WTC11 (cell line): ENCODE results near the gene CSNK2B. TPM values are rescaled to one million over a fixed set of nuclear protein-coding genes. Genes with fewer than 3 reads are reported as not detected.

Experiments
- ATAC-seq: fragments of 200-7000 bp; cut with Tn5 transposase; 2 replicates; pipeline ENCODE4 v1.10.0; 2021; ENCODE audit warnings: mild to moderate bottlenecking, moderate library complexity
- CTCF ChIA-PET: fragments of 300-600 bp; sonication (Branson Sonifier 250); formaldehyde crosslinking; loops from one replicate; lab custom pipeline; 2021; ENCODE audit warnings: antibody characterized with exemption; lab: Charles Lee
- POLR2A ChIA-PET: fragments of 350-600 bp; sonication (Branson Sonifier 250); formaldehyde crosslinking; loops from one replicate; lab custom pipeline; 2021; ENCODE audit warnings: antibody characterized with exemption; lab: Charles Lee
- DNase-seq: peaks from one replicate; pipeline ENCODE4 v3.0.0; 2021; ENCODE audit warnings: low spot score
- H3K27ac Mint-ChIP-seq: 2 replicates; pipeline ENCODE4 v1.8.0; 2021; ENCODE audit warnings: mixed read lengths
- H3K27me3 Mint-ChIP-seq: 2 replicates; pipeline ENCODE4 v1.8.0; 2021; ENCODE audit warnings: low read depth, mild to moderate bottlenecking, moderate library complexity, mixed read lengths
- H3K36me3 Mint-ChIP-seq: 2 replicates; pipeline ENCODE4 v1.8.0; 2021; ENCODE audit warnings: mixed read lengths
- H3K4me1 Mint-ChIP-seq: 2 replicates; pipeline ENCODE4 v1.8.0; 2022; ENCODE audit warnings: mixed read lengths
- H3K4me3 Mint-ChIP-seq: 2 replicates; pipeline ENCODE4 v1.8.0; 2021; ENCODE audit warnings: mild to moderate bottlenecking, moderate library complexity, mixed read lengths
- H3K9me3 Mint-ChIP-seq: 2 replicates; pipeline ENCODE4 v1.8.0; 2021; ENCODE audit warnings: mixed read lengths
- AFF4 ChIP-seq: sonication (generic); formaldehyde crosslinking; IDR thresholded peaks from 2 replicates; pipeline ENCODE4 v1.8.1; 2023; ENCODE audit warnings: mild to moderate bottlenecking, missing genetic modification reagents, borderline replicate concordance
- CDX4 ChIP-seq: fragments of 250-450 bp; sonication (Bioruptor Pico); IDR thresholded peaks from 2 replicates; pipeline ENCODE4 v1.9.0; 2021; ENCODE audit warnings: moderate library complexity, mild to moderate bottlenecking, inconsistent platforms, borderline replicate concordance
- E2F4 ChIP-seq: sonication (generic); formaldehyde crosslinking; IDR thresholded peaks from 2 replicates; pipeline ENCODE4 v1.8.1; 2022; ENCODE audit warnings: low read depth, mild to moderate bottlenecking, moderate library complexity, missing genetic modification reagents, borderline replicate concordance
- ELF4 ChIP-seq: sonication (generic); formaldehyde crosslinking; IDR thresholded peaks from 2 replicates; pipeline ENCODE4 v1.8.1; 2022; ENCODE audit warnings: low read depth, mild to moderate bottlenecking, moderate library complexity, missing genetic modification reagents
- ESRRA ChIP-seq: sonication (generic); formaldehyde crosslinking; IDR thresholded peaks from 2 replicates; pipeline ENCODE4 v1.8.1; 2022; ENCODE audit warnings: mild to moderate bottlenecking, missing genetic modification reagents, borderline replicate concordance
- GABPB1 ChIP-seq: sonication (generic); formaldehyde crosslinking; IDR thresholded peaks from 2 replicates; pipeline ENCODE4 v1.8.1; 2023; ENCODE audit warnings: mild to moderate bottlenecking, missing genetic modification reagents
- GTF2I ChIP-seq: fragments of 250-450 bp; sonication (Bioruptor Pico); conservative IDR thresholded peaks from 2 replicates; pipeline ENCODE4 v1.4.0; 2021; ENCODE audit warnings: mild to moderate bottlenecking
- IRF1 ChIP-seq: sonication (generic); formaldehyde crosslinking; IDR thresholded peaks from 2 replicates; pipeline ENCODE4 v1.8.0; 2023; ENCODE audit warnings: missing genetic modification reagents
- JUN ChIP-seq: sonication (generic); formaldehyde crosslinking; IDR thresholded peaks from 2 replicates; pipeline ENCODE4 v1.8.0; 2023; ENCODE audit warnings: mild to moderate bottlenecking, missing genetic modification reagents
- KAT7 ChIP-seq: sonication (generic); formaldehyde crosslinking; IDR thresholded peaks from 2 replicates; pipeline ENCODE4 v1.8.1; 2023; ENCODE audit warnings: missing genetic modification reagents, mild to moderate bottlenecking, borderline replicate concordance
- NFYB ChIP-seq: sonication (generic); formaldehyde crosslinking; conservative IDR thresholded peaks from 2 replicates; pipeline ENCODE4 v1.8.0; 2022; ENCODE audit warnings: low read depth, missing genetic modification reagents
- NR1H2 ChIP-seq: sonication (generic); formaldehyde crosslinking; IDR thresholded peaks from 2 replicates; pipeline ENCODE4 v1.9.0; 2021; ENCODE audit warnings: mild to moderate bottlenecking, moderate library complexity, missing genetic modification reagents
- SMAD3 ChIP-seq: sonication (generic); formaldehyde crosslinking; IDR thresholded peaks from 2 replicates; pipeline ENCODE4 v1.8.0; 2022; ENCODE audit warnings: missing genetic modification reagents, mild to moderate bottlenecking, borderline replicate concordance
- TEAD1 ChIP-seq: sonication (generic); formaldehyde crosslinking; IDR thresholded peaks from 2 replicates; pipeline ENCODE4 v1.8.0; 2022; ENCODE audit warnings: mild to moderate bottlenecking, missing genetic modification reagents
- ZBTB21 ChIP-seq: sonication (generic); formaldehyde crosslinking; IDR thresholded peaks from 2 replicates; pipeline ENCODE4 v1.8.1; 2023; ENCODE audit warnings: mild to moderate bottlenecking, missing genetic modification reagents, borderline replicate concordance
- ZNF232 ChIP-seq: sonication (generic); formaldehyde crosslinking; IDR thresholded peaks from 2 replicates; pipeline ENCODE4 v1.8.0; 2022; ENCODE audit warnings: mild to moderate bottlenecking, missing genetic modification reagents
- ZNF281 ChIP-seq: sonication (generic); formaldehyde crosslinking; IDR thresholded peaks from 2 replicates; pipeline ENCODE4 v1.8.0; 2023; ENCODE audit warnings: mild to moderate bottlenecking, missing genetic modification reagents
- ZNF317 ChIP-seq: sonication (generic); formaldehyde crosslinking; IDR thresholded peaks from 2 replicates; pipeline ENCODE4 v1.8.1; 2023; ENCODE audit warnings: low read depth, mild to moderate bottlenecking, moderate library complexity, missing genetic modification reagents, borderline replicate concordance
- ZNF671 ChIP-seq: fragments of 250-450 bp; sonication (Bioruptor Pico); IDR thresholded peaks from 2 replicates; pipeline ENCODE4 v1.8.0; 2021; ENCODE audit warnings: mild to moderate bottlenecking
- total RNA-seq: library from RNA; stranded (reverse); gene quantifications from 3 replicates; pipeline ENCODE4 v1.2.3, GENCODE V29; 2021
- TF ChIP-seq, protein P1 (sequence below): sonication (generic); formaldehyde crosslinking; IDR thresholded peaks from 2 replicates; pipeline ENCODE4 v1.8.0; 2023; ENCODE audit warnings: missing genetic modification reagents, mild to moderate bottlenecking, borderline replicate concordance

Gene CSNK2B
- total RNA-seq, 1 experiment from 2014 or later = 183 TPM

DNA sequence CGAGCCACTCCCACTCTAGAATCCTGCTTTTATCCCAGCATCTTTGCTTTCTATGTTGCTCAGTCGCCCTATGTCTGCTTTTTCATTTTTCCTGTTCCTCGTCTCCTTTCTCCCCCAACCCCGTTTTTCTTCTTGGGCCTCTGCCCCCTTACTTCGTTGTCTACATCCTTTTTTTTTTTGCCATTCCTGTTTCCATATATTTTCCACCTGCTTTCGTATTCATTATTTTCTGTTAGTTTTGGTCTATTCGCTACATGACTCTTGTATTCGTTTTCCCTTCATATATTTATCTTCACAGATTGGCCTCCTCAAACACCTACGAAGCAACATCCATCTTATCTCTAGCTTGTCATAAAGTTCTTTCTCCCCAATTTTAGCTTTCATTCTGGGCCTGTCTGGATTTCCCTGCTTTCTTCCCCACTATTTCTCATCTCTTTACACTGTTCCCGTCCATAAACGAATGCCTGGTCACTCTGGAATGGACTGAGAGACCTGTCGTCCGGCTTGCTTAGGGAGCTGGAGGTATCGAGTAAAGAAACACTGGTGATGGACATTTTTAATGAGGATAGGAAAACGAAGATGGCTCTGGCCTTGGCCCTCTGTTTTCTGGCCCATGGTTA, 44.5 kb upstream of the CSNK2B start:
- no peak for ATAC-seq
- Mint-ChIP-seq H3K27me3 (no peaks in the 10 kb centered on the region; the same call in 1 of the 2 replicates), H3K36me3 (peaks cover 52% of the 10 kb centered on the region), H3K9me3 (no peaks in the 10 kb centered on the region), H3K4me3 (peak overlapping the region; percentile 92), H3K4me1 (peaks cover 17% of the 10 kb centered on the region), H3K27ac (peak overlapping the region; percentile 95)
- ChIA-PET POLR2A (interaction anchor here (1.1 to 1.9 kb wide), 4 partner anchors 31 to 80 kb away, joined by 3 to 8 read pairs (median 8); partner anchors contain the start of genes ATP6V1G2, BAG6, C6orf47 and DDX39B), CTCF (interaction anchor here (0.6 to 2.1 kb wide), 5 partner anchors 23 to 186 kb away, joined by 4 to 16 read pairs (median 5); partner anchors contain the start of genes ATP6V1G2 and NFKBIL1)
- DNase-seq = no peak
- TF ChIP-seq, protein P1, sequence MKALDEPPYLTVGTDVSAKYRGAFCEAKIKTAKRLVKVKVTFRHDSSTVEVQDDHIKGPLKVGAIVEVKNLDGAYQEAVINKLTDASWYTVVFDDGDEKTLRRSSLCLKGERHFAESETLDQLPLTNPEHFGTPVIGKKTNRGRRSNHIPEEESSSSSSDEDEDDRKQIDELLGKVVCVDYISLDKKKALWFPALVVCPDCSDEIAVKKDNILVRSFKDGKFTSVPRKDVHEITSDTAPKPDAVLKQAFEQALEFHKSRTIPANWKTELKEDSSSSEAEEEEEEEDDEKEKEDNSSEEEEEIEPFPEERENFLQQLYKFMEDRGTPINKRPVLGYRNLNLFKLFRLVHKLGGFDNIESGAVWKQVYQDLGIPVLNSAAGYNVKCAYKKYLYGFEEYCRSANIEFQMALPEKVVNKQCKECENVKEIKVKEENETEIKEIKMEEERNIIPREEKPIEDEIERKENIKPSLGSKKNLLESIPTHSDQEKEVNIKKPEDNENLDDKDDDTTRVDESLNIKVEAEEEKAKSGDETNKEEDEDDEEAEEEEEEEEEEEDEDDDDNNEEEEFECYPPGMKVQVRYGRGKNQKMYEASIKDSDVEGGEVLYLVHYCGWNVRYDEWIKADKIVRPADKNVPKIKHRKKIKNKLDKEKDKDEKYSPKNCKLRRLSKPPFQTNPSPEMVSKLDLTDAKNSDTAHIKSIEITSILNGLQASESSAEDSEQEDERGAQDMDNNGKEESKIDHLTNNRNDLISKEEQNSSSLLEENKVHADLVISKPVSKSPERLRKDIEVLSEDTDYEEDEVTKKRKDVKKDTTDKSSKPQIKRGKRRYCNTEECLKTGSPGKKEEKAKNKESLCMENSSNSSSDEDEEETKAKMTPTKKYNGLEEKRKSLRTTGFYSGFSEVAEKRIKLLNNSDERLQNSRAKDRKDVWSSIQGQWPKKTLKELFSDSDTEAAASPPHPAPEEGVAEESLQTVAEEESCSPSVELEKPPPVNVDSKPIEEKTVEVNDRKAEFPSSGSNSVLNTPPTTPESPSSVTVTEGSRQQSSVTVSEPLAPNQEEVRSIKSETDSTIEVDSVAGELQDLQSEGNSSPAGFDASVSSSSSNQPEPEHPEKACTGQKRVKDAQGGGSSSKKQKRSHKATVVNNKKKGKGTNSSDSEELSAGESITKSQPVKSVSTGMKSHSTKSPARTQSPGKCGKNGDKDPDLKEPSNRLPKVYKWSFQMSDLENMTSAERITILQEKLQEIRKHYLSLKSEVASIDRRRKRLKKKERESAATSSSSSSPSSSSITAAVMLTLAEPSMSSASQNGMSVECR = 0 out of 2 replicates have a peak, but pooled peaks have one; percentile 13
- no peak for TF ChIP-seq CDX4
- TF ChIP-seq GABPB1 (CRISPR knock-in tag) = 0 out of 2 replicates have a peak, but pooled peaks have one; percentile 19

- H3K36me3 Mint-ChIP-seq = peaks cover 56% of the 10 kb centered on the region
- no peaks in the 10 kb centered on the region; the same call in 1 of the 2 replicates for H3K27me3 Mint-ChIP-seq
- ChIA-PET CTCF (interaction anchor here (0.7 to 2.1 kb wide), 5 partner anchors 24 to 148 kb away, joined by 3 to 16 read pairs (median 5); partner anchors contain the start of genes ATP6V1G2 and NFKBIL1), POLR2A (interaction anchor here (1.1 to 1.9 kb wide), 5 partner anchors 17 to 81 kb away, joined by 3 to 8 read pairs (median 7); partner anchors contain the start of genes ATP6V1G2, BAG6, C6orf47 and DDX39B)
- ATAC-seq (no peak), DNase-seq (no peak)
- no peaks in the 10 kb centered on the region for H3K9me3 Mint-ChIP-seq
- H3K4me1 Mint-ChIP-seq = peaks cover 13% of the 10 kb centered on the region
- H3K4me3 Mint-ChIP-seq = peak overlapping the region; percentile 92
- H3K27ac Mint-ChIP-seq = peak overlapping the region; percentile 95
- no peak for TF ChIP-seq ZNF281 (CRISPR knock-in tag)
- no peak for TF ChIP-seq GTF2I (CRISPR knock-in tag)
- TF ChIP-seq KAT7 (CRISPR knock-in tag) = no peak
- TF ChIP-seq AFF4 = no peak
- TF ChIP-seq ZNF232 (CRISPR knock-in tag) = no peak
- TF ChIP-seq ZBTB21 (CRISPR knock-in tag) = no peak
- no peak for TF ChIP-seq ZNF317 (CRISPR knock-in tag)
- no peak for TF ChIP-seq IRF1 (CRISPR knock-in tag)
- TF ChIP-seq TEAD1 (CRISPR knock-in tag) = no peak
- TF ChIP-seq JUN (CRISPR knock-in tag) = no peak
- TF ChIP-seq E2F4 (CRISPR knock-in tag) = no peak
- no peak for TF ChIP-seq ESRRA (CRISPR knock-in tag)
- no peak for TF ChIP-seq NR1H2 (CRISPR knock-in tag)
- no peak for TF ChIP-seq ZNF671 (CRISPR knock-in tag)
- TF ChIP-seq NFYB (CRISPR knock-in tag) = no peak
- no peak for TF ChIP-seq SMAD3
- no peak for TF ChIP-seq ELF4
These were observed 43.9 kb upstream of the CSNK2B start for GRCh38 chr6:31621991-31622390.
